Progenitor cell of endocrine pancreas (in vitro differentiated cells): ENCODE measurements around the gene IFITM10. TPM values are rescaled to one million over a fixed set of nuclear protein-coding genes. Genes with fewer than 3 reads are reported as not detected.

Experiments
- DNase-seq: peaks from one replicate; pipeline ENCODE4 v3.0.0; 2021; ENCODE audit warnings: low spot score; ENCODE audit not compliant: unreplicated experiment
- H3K27ac Mint-ChIP-seq: 2 replicates; pipeline ENCODE4 v1.8.0; 2021; ENCODE audit warnings: mild to moderate bottlenecking, moderate library complexity, mixed read lengths
- H3K27me3 Mint-ChIP-seq: 2 replicates; pipeline ENCODE4 v1.8.0; 2021; ENCODE audit warnings: mixed read lengths
- H3K36me3 Mint-ChIP-seq: 2 replicates; pipeline ENCODE4 v1.8.0; 2022; ENCODE audit warnings: mixed read lengths; ENCODE audit not compliant: insufficient read depth
- H3K4me1 Mint-ChIP-seq: 2 replicates; pipeline ENCODE4 v1.8.0; 2021; ENCODE audit warnings: low read depth, mixed read lengths
- H3K4me3 Mint-ChIP-seq: 2 replicates; pipeline ENCODE4 v1.8.0; 2021; ENCODE audit warnings: low read depth, mild to moderate bottlenecking, moderate library complexity, mixed read lengths
- H3K9me3 Mint-ChIP-seq: 2 replicates; pipeline ENCODE4 v1.8.0; 2021; ENCODE audit warnings: low read depth, mixed read lengths
- total RNA-seq: library from RNA; stranded (reverse); gene quantifications from 2 replicates; pipeline ENCODE4 v1.2.1, GENCODE V29; 2021
- TF ChIP-seq, protein P1 (sequence below): fragments of 200-600 bp; sonication (generic); IDR thresholded peaks from one replicate; pipeline ENCODE4 v1.5.0; 2021; ENCODE audit warnings: antibody characterized with exemption, mild to moderate bottlenecking; ENCODE audit not compliant: unreplicated experiment

Gene IFITM10
- total RNA-seq, 1 donor from 2014 or later: 1.2 TPM

DNA sequence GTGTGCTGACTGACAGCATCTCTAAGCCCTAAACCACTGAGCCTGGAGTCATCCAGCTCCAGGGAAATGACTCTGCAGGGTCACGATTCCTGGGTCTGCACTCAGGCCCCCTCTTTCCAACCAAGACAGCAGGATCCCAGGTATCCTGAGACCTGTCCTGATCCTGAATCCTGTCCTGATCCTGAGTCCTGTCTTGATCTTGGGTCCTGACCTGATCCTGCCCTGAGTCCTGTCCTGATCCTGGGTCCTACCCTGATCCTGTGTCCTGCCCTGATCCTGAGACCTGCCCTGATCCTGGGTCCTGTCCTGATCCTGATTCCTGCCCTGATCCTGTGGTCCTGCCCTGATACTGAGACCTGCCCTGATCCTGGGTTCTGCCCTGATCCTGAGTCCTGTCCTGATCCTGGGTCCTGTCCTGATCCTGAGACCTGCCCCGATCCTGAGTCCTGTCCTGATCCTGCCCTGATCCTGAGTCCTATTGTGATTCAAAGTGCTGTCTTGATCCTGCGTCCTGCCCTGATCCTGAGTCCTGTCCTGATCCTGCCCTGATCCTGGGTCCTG is 54.8 kb downstream of the IFITM10 start:
- no peak for DNase-seq
- Mint-ChIP-seq H3K27ac (no peak overlapping the region), H3K4me3 (no peak overlapping the region), H3K27me3 (peaks cover 26% of the 10 kb centered on the region), H3K4me1 (peaks cover 24% of the 10 kb centered on the region), H3K9me3 (no peaks in the 10 kb centered on the region), H3K36me3 (no peaks in the 10 kb centered on the region)
- TF ChIP-seq, protein P1, sequence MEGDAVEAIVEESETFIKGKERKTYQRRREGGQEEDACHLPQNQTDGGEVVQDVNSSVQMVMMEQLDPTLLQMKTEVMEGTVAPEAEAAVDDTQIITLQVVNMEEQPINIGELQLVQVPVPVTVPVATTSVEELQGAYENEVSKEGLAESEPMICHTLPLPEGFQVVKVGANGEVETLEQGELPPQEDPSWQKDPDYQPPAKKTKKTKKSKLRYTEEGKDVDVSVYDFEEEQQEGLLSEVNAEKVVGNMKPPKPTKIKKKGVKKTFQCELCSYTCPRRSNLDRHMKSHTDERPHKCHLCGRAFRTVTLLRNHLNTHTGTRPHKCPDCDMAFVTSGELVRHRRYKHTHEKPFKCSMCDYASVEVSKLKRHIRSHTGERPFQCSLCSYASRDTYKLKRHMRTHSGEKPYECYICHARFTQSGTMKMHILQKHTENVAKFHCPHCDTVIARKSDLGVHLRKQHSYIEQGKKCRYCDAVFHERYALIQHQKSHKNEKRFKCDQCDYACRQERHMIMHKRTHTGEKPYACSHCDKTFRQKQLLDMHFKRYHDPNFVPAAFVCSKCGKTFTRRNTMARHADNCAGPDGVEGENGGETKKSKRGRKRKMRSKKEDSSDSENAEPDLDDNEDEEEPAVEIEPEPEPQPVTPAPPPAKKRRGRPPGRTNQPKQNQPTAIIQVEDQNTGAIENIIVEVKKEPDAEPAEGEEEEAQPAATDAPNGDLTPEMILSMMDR: no peak

DNA sequence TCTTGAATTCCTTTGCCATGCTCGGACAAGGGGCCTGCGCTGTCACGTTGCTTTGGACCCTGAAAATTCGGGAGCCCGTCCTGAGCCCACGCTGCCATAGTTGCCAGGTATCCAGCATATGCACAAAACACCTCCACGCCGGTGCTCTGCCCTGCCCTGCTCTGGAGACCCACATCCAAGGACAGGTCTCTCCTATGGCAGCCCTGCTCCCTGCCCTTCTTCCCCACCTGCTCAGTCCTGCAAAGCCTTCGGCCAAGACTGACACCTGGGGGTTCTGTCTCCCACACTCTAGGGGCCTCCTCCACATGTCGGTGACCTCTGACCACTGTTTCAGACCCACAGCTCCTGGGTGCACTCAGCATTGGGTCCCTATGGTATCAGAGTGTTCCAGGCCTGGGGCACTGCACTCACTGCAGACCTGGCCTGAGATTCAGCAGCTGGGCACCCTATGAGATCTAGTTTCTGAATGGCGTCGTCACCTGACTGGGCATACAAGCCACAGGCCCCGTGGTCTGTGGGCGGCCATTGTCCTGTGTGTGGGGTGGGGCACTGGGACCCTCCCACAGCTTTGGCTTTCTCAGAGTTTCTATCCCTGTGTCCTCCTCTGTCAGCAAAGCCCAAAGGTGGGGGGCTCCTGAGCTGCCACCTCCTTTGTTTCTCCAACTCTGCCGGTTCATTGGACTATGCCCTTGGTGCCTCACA is 55.4 kb downstream of the IFITM10 start:
- no peak for DNase-seq
- peaks cover 21% of the 10 kb centered on the region for H3K27me3 Mint-ChIP-seq
- no peak overlapping the region for H3K27ac Mint-ChIP-seq
- H3K9me3 Mint-ChIP-seq: no peaks in the 10 kb centered on the region
- peaks cover 30% of the 10 kb centered on the region for H3K4me1 Mint-ChIP-seq
- H3K36me3 Mint-ChIP-seq: no peaks in the 10 kb centered on the region
- TF ChIP-seq, protein P1: no peak
- no peak overlapping the region for H3K4me3 Mint-ChIP-seq

DNA sequence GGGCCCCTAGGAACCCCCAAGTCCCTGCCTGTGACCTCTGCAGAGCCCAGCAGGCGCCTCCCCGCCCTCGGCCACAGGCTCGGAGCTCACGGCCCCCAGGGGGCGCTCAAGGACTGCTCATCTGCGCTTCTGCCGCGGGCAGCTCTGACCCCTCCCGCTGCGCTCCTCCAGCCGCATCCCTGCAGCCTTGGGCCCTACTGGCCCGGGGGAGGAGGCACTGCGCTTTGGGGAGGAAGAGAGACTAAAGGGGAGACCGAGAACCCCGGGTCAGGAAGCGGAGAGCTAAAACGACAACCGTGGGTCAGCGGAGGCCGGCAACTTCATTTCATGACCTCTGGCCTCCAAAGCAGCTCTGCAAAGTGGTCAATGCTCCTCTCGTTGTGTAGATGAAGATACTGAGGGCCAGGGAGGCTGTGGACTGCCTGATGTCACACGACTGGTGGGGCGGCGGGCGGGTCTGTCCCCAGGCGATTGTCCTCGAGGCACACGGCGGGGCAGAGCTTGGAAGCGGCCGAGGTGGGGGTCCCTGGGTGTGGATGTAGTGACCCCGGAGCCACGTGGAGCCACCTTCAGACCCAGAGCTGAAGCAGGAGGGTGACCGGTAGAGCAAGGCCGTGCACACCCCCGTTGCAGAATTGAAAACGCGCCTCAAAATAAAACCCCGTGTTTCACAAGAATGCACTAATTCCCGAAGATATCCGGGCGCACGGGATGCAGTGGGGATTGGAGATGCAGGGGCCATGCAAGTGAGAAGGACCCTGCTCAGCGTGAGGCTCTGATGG is 56.1 kb downstream of the IFITM10 start:
- Mint-ChIP-seq H3K4me1 (peaks cover 35% of the 10 kb centered on the region), H3K36me3 (no peaks in the 10 kb centered on the region), H3K27ac (no peak overlapping the region), H3K4me3 (no peak overlapping the region), H3K27me3 (peaks cover 21% of the 10 kb centered on the region), H3K9me3 (no peaks in the 10 kb centered on the region)
- DNase-seq: peak; percentile 83
- TF ChIP-seq, protein P1: peak; percentile 95

DNA sequence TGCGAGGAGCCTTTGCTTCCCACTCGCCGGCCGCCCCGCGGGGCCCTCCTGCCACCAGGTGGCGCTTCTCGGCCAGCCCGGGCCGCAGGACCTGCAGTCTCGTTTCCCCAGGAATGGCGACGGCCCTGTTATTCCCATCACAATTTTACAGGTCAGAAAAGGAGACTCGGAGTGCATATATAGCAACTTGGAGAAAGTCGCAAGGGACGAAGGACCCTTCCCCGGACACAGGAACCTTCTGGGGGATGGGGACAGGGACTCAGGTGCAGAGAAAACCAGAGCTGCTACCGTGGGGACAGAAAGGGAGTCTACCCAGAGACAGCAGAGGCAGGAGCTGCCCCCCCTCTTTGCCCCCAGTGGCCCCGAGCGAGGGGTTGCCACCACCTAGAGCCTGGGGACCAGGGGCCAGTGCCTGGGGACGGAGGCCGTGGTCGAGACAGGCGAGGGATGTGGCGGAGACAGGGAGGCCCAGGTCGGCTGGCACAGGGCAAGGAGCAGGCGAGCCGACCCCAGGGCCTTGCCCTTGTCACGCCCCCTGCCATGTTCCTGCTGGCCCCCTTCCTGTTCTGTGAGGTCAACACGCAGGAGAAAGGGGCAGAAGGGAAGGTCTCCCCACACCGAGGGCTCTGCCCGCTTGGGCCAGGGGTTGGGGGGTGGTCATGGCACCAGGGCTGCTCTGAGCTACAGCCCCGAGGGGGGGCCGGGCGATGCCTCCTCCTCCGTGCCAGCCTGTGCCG is 56.9 kb downstream of the IFITM10 start:
- H3K4me1 Mint-ChIP-seq: peaks cover 40% of the 10 kb centered on the region
- peak overlapping the region; percentile 32 for H3K4me3 Mint-ChIP-seq
- H3K9me3 Mint-ChIP-seq: no peaks in the 10 kb centered on the region
- H3K36me3 Mint-ChIP-seq: no peaks in the 10 kb centered on the region
- H3K27ac Mint-ChIP-seq: peak overlapping the region; percentile 78
- DNase-seq: peak; percentile 88
- TF ChIP-seq, protein P1: peak; percentile 95
- peaks cover 21% of the 10 kb centered on the region for H3K27me3 Mint-ChIP-seq
